Muscle layer of colon (tissue), 2 donors: Measurements from ENCODE around the gene ZSCAN16.
"Not testable (repeated sequence)": the region's sequence is repeated elsewhere in the genome, so short reads cannot be mapped to it uniquely, and the experiment has no call there.

Experiments used
- H3K27ac ChIP-seq: one replicate; pipeline ENCODE4 v1.7.0; 2013; ENCODE audit warnings: low read depth, mild to moderate bottlenecking, low read length, moderate library complexity
- H3K27me3 ChIP-seq, 2 donors: one replicate each; pipeline ENCODE4 v1.7.0; 2013; ENCODE audit warnings: low read length in 2 of 2, mild to moderate bottlenecking in 2 of 2; ENCODE audit not compliant: insufficient read depth in 2 of 2, control insufficient read depth in 1 of 2
- H3K36me3 ChIP-seq: one replicate; pipeline ENCODE4 v1.7.0; 2013; ENCODE audit warnings: mild to moderate bottlenecking, low read length; ENCODE audit not compliant: insufficient read depth
- H3K4me1 ChIP-seq: one replicate; pipeline ENCODE4 v1.7.0; 2013; ENCODE audit warnings: mild to moderate bottlenecking, low read length; ENCODE audit not compliant: insufficient read depth
- H3K4me3 ChIP-seq, 2 donors: one replicate each; pipeline ENCODE4 v1.7.0; 2013; ENCODE audit warnings: low read length in 2 of 2, low read depth in 1 of 2, mild to moderate bottlenecking in 1 of 2, moderate library complexity in 1 of 2
- H3K9ac ChIP-seq: one replicate; pipeline ENCODE4 v1.7.0; 2013; ENCODE audit warnings: low read length
- H3K9me3 ChIP-seq: one replicate; pipeline ENCODE4 v1.7.0; 2013; ENCODE audit warnings: mild to moderate bottlenecking, low read length
- donor health status: abdominal sarcoma.
- donor health status: Adenocarcinoma of cecum.

Gene ZSCAN16

GRCh38 chr6:28124350-28124970, at the start of gene ZSCAN16:
ZSCAN16 (plus strand) TSS chr6:28124609; CDS start chr6:28125444, 835 bp downstream.
- peak within 1 kb of the TSS; percentile 77 to 79 for H3K4me3 ChIP-seq
- H3K4me1 ChIP-seq: peaks cover 13% of the 10 kb centered on the region
- H3K9me3 ChIP-seq: no peaks in the 10 kb centered on the region
- H3K27ac ChIP-seq: peak within 1 kb of the TSS; percentile 80
- no peaks in the 10 kb centered on the region for H3K27me3 ChIP-seq
- peaks cover 32% of the 10 kb centered on the region for H3K36me3 ChIP-seq
- peak within 1 kb of the TSS; percentile 65 for H3K9ac ChIP-seq

DNA sequence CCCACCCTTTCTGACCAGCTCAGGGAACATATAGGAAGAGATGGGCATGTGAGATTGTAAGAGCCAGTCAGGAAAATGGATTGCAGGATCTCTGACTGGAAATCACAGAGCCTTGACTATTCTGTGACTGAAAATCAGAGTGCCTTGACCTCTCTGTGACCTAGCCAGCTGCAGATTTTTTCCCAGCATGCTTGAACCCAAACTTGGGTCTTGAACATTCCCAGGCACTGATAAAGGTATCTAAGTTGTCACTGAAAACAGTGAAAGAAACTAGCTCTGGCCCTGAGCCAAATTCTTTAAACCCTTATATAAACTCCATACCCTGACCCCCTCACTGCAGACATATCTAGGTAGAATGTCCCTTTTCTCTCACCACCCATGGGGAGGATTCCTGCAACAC, 46.4 kb upstream of the ZSCAN16 start:
- H3K27ac ChIP-seq: no peak overlapping the region

GRCh38 chr6:28078836-28079235, 45.6 kb upstream of the ZSCAN16 start:
- no peaks in the 10 kb centered on the region for H3K9me3 ChIP-seq
- no peaks in the 10 kb centered on the region for H3K36me3 ChIP-seq
- H3K27ac ChIP-seq: no peak overlapping the region
- no peak overlapping the region for H3K9ac ChIP-seq
- H3K4me3 ChIP-seq: no peak overlapping the region
- no peaks in the 10 kb centered on the region for H3K4me1 ChIP-seq
- no peaks in the 10 kb centered on the region for H3K27me3 ChIP-seq

More for the DNA sequence above, 46.4 kb upstream of the ZSCAN16 start:
- H3K9me3 ChIP-seq: no peaks in the 10 kb centered on the region
- no peak overlapping the region for H3K4me3 ChIP-seq
- H3K9ac ChIP-seq: no peak overlapping the region
- H3K36me3 ChIP-seq: no peaks in the 10 kb centered on the region
- H3K27me3 ChIP-seq: no peaks in the 10 kb centered on the region
- H3K4me1 ChIP-seq: no peaks in the 10 kb centered on the region

- Histone ChIP-seq H3K27ac (peak within 1 kb of the TSS; percentile 93), H3K9ac (peak within 1 kb of the TSS; percentile 94), H3K4me3 (peak within 1 kb of the TSS; percentile 92 to 95)
- H3K27me3 ChIP-seq, H3K9me3 ChIP-seq, H3K4me1 ChIP-seq, H3K36me3 ChIP-seq: not testable (repeated sequence)
These were observed 44.1 kb upstream of the ZSCAN16 start, which contains the start of gene ZNF165 for GRCh38 chr6:28080381-28080630. ZNF165 (plus strand) TSS chr6:28080568; CDS start chr6:28085481, 4,913 bp downstream.

GRCh38 chr6:28080631-28081485, 43.6 kb upstream of the ZSCAN16 start:
- Histone ChIP-seq H3K27ac (peak overlapping the region; percentile 93), H3K36me3 (no peaks in the 10 kb centered on the region), H3K9ac (peak overlapping the region; percentile 94), H3K4me3 (peak overlapping the region; percentile 92 to 95), H3K9me3 (no peaks in the 10 kb centered on the region), H3K27me3 (no peaks in the 10 kb centered on the region), H3K4me1 (no peaks in the 10 kb centered on the region)

GRCh38 chr6:28081486-28081751, 43.0 kb upstream of the ZSCAN16 start:
- Histone ChIP-seq H3K36me3 (no peaks in the 10 kb centered on the region), H3K27ac (peak overlapping the region; percentile 93), H3K4me1 (no peaks in the 10 kb centered on the region), H3K9ac (peak overlapping the region; percentile 94), H3K9me3 (no peaks in the 10 kb centered on the region), H3K4me3 (peak overlapping the region; percentile 92 to 95), H3K27me3 (no peaks in the 10 kb centered on the region)

GRCh38 chr6:28082939-28083338, 41.5 kb upstream of the ZSCAN16 start:
- Histone ChIP-seq H3K27me3 (no peaks in the 10 kb centered on the region), H3K4me3 (no peak overlapping the region), H3K9me3 (no peaks in the 10 kb centered on the region), H3K27ac (no peak overlapping the region), H3K9ac (no peak overlapping the region), H3K4me1 (no peaks in the 10 kb centered on the region), H3K36me3 (no peaks in the 10 kb centered on the region)

DNA sequence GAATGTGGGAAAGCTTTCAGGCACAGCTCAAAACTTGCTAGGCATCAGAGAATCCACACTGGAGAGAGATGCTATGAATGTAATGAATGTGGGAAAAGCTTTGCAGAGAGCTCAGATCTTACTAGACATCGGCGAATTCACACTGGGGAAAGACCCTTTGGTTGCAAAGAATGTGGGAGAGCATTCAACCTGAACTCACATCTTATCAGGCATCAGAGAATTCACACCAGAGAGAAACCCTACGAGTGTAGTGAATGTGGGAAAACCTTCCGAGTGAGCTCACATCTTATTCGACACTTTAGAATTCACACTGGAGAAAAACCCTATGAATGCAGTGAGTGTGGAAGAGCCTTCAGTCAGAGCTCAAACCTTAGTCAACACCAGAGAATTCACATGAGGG, 35.4 kb upstream of the ZSCAN16 start:
- Histone ChIP-seq H3K4me1 (no peaks in the 10 kb centered on the region), H3K9ac (no peak overlapping the region), H3K9me3 (no peaks in the 10 kb centered on the region), H3K36me3 (no peaks in the 10 kb centered on the region), H3K27me3 (no peaks in the 10 kb centered on the region), H3K4me3 (no peak overlapping the region), H3K27ac (no peak overlapping the region)

GRCh38 chr6:28090917-28091586, 33.4 kb upstream of the ZSCAN16 start:
- Histone ChIP-seq H3K27me3 (no peaks in the 10 kb centered on the region), H3K36me3 (no peaks in the 10 kb centered on the region), H3K9ac (no peak overlapping the region), H3K27ac (no peak overlapping the region), H3K9me3 (no peaks in the 10 kb centered on the region), H3K4me3 (peak overlapping the region in 1 of 2 donors; percentile 49), H3K4me1 (no peaks in the 10 kb centered on the region)

DNA sequence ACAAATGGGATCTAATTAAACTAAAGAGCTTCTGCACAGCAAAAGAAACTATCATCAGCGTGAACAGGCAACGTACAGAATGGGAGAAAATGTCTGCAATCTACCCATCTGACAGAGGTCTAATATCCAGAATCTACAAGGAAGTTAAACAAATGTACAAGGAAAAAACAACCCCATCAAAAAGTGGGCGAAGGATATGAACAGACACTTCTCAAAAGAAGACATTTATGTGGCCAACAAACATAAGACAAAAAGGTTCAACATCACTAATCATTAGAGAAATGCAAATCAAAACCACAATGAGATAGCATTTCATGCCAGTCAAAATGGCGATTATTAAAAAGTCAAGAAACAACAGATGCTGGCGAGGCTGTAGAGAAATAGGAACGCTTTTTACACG, 22.2 kb upstream of the ZSCAN16 start:
- not testable (repeated sequence) for H3K9ac ChIP-seq, H3K27me3 ChIP-seq, H3K36me3 ChIP-seq, H3K4me3 ChIP-seq, H3K4me1 ChIP-seq, H3K27ac ChIP-seq, H3K9me3 ChIP-seq

DNA sequence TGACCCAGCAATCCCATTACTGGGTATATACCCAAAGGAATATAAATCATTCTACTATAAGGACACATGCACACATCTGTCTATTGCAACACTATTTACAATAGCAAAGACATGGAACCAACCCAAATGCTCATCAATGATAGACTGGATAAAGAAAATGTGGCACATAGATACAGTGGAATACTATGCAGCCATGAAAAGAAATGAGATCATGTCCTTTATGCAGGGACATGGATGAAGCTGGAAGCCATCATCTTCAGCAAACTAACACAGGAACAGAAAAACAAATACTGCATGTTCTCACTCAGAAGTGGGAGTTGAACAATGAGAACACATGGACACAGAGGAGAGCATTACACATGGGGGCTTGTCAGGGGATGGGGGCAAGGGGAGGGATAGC, 21.7 kb upstream of the ZSCAN16 start:
- H3K36me3 ChIP-seq, H3K9ac ChIP-seq, H3K9me3 ChIP-seq, H3K27me3 ChIP-seq, H3K27ac ChIP-seq, H3K4me1 ChIP-seq, H3K4me3 ChIP-seq: not testable (repeated sequence)
